ENCODE results near the gene NUDC.
"Not testable (repeated sequence)": the region's sequence is repeated elsewhere in the genome, so short reads cannot be mapped to it uniquely, and the experiment has no call there.

Gene NUDC

DNA sequence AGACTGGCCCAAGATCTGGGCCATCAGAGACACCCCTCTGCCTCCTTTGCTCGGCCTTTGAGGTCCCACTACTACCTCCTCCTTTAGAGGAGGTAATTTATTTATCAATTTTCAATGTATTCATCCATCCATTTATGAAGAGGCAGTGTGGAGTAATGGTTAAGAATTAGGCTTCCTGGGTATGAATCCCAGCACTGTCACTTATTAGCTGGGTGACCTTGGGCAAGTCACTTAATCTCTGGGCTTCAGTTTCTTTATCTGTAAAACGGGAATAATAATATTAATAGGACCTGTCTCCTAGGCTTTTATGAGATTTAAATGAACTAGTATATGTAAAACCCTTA lies 9.4 kb upstream of the NUDC start:
- no peak for DNase-seq

DNA sequence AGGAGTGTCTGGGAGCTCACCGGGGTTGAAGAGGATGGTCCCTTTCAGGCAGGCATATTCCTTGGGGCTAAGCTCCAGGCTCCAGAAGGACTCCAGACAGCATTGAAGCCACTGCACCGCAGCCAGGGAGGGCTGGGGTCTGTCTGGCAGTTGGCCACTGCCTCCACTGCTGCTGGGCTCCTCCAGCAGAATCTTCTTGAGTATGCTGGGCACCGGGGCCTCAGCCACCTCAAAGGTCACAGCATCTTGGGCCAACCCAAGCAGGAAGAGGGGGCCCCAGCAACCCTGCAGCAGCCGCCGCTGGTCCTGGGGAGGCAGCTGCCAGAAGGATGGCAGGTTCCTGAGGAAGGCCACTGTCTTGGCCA lies 8.2 kb upstream of the NUDC start:
- no peak for DNase-seq

DNA sequence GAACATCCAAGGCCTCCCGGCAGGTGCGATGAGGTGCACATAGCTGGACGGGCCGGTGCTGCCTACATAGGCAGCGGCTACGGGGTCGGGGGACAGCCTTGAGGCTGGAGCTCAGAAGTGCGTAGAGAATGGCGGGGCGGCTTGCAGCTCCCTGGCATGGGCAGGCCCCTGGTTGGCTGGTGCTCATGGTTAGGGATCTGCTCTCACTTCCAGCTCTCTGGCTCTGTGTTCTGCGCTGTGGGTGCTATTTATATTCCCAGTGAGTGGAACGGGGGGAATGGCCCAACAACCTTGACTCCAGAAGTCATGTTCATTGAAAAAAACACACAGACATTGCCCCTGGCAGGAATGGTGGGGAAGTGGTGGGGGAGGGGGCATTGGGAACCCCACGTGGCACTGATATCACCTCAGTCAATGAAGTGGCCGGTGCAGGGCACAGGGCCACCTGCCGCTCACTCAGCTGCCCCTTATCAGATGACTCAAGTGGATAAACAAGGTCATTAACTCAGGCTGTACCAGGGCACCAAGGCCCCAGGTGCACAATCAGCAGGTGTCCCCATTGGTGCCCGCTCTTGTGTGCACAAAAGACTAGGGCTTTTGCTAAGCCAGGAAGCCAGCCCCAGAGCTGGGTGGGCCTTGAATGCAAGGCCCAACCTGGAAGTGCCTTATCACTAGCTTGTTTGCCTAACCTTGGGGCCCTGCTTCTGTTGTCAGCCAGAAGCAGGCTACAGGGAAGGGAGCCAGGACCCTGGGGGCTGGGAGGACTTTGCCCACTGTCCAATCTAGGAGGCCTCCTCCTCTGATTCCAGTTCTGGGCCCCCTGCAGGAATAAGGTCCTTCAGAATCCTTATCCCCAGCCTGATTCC lies 7.6 kb upstream of the NUDC start, which contains the start of gene NR0B2:
NR0B2 (minus strand) TSS at position 222 of the 866 bp plus-strand sequence; CDS start at position 187, 35 bp downstream.
- DNase-seq: no peak

DNA sequence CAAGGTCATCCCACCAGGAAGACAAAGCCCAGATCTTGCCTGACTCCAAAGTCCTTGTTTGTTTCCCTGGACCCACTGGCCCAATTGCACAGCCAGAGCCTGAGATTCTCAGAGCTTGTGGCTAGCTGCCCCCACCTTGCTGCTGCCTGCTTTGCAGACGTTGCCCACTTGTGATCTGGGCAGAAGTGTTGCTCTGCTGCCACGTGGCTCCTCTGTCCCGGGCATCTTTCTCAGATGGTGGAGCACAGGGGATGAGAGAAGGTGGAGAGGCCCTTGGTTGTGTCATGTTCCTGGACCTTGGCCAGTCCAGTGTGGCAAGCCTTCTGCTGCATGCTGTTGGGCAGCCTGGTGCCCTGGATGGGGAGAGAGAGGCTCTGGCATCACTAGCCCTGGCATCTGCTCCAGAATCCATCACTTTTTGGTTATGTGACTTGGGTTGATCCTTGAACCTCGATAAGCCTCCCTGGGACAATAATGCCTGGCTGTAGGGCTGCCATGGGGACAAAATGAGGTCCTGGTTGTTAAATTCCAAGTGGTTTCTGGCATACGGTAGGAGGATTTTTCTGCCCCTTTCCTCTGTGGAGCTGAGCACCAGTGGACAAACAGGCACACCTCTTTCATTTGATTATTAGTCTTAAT lies 6.2 kb upstream of the NUDC start:
- no peak for DNase-seq

DNA sequence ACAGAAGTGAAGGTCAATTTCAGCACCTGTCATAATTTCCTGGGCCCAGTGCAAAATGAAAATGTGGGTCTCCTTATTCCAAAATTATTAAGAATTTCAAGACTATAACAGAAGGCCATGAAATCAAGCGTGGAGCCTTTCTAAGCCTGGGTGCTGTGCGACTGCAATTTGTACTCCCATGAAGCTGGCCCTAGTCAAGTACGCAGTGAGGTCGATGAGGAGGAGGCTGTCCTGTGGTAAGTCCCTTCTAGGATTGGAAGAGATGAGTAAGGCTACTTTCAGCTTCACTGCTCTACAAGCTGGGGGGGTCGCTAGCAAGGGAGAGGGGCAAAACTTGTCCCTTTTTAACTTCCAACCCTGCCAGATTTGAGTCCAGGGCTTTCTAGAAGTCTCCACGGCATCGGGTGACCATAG lies 410 bp upstream of the NUDC start:
- no peak for DNase-seq

DNA sequence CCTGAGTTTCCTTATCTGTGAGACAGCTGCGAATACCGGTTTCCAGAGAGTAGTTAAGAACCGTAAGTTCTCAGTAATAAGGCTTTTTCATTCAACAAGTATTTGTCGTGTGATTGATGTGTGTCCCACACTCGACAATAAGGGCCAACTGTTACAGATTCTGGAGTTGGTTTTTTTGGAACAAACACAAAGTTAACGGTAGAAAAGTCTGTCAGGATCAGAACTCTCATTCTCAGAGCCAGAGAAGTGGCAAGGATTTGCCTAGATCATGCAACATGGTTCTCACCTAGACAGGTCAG lies 837 bp downstream of the NUDC start:
- DNase-seq: no peak

DNA sequence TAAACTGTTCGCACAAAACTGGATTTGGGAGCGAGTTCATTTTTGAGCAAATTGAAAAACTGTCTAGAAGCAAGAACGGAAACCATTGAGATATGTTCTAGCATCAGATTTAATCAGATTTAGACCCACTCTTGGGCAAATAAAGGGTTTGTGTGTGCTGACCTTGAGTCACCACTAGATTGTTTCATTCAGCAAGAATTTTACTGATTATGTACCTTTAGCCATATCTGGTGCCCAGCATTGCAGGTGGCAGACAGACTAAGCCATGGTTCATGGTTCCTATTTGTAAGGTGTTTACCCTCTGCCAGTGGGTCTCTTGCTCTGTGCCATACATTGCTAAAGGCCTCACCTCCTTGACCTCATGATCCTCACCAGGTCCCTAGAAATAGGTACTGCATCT lies 1.4 kb downstream of the NUDC start:
- DNase-seq: no peak

DNA sequence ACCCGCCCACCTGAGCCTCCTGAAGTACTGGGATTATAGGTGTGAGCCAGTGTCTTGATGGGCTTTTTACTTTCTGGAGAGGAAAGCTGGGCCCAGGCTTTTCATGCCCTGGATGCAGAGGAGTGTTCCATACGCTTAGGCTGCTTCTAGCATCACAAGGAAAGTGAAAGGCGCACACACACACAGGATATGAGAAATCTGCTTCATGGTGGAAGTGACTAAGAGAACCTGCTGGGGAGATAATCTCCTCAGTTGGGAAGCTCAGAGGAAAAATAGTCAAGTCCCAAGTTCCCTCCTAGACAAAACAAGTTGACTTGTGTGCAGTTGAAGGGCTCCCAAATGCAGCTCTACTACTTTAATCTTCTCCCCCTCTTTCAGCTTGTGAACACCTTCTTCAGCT lies 2.2 kb downstream of the NUDC start:
- DNase-seq: peak; percentile 10

DNA sequence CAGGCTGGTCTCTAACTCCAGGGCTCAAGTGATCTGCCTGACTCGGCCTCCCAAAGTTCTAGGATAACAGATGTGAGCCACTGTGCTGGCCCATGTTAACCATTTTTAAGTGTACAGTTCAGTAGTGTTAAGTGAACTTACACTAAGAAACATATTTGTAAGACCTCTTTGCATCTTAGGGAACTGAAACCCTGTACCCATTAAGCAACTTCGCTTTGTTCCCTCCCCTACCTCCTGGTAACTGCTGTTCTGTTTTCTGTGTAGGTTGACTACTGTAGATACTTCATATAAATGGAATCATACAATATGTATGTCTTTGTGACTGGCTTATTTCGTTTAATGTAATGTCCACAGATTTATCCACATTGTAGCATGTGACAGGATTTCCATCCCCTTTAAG lies 11.0 kb downstream of the NUDC start:
- no peak for DNase-seq

DNA sequence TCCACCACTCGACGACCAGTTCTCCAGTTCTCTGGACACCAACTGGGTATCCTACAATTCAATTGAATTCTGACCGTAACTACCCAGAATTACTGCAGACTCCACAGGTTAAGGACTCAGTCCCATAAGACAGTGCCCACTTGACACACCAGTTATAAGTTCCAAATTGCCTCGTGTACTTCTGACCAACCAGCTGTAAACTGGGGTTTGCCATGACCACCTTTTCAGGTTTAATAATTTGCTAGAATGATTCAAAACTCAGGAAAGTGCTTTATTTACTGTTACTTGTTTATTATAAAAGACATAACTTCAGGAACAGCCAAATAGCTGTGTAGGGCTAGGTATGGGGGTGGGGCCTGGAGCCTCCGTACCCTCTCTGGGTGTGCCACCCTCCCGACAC lies 15.3 kb downstream of the NUDC start:
- no peak for DNase-seq

DNA sequence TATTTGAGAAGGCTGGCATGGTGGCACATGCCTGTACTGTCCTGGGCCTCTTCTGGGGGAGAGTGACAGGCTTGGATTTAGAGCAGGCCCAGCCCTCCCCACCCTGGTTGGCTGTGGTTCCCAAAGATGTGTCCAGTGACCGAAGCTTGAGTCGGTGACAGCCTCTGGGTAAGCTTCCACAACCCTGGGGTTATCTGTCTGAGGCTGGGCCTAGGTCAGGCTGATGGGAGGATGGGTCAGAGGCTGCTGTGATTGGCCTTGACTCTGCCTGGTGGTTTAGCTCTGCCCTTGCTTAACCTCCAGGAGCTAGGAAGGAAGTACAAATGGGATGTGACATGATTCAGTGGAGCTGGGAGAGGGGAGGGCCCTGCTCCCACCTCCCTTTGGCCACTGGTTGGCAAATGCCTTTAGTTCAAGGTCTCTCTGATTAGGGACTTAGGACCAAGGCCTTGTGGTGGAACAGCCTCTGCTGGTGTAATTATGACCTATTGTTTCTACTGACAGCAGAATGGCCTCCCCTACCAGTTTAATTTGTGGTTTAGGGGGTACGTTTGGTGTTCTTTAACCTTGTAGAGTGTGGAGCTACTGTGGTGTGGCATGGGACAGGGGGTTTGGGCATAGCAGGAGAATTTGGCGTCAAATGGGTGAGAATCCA lies 16.6 kb downstream of the NUDC start:
- no peak for DNase-seq

DNA sequence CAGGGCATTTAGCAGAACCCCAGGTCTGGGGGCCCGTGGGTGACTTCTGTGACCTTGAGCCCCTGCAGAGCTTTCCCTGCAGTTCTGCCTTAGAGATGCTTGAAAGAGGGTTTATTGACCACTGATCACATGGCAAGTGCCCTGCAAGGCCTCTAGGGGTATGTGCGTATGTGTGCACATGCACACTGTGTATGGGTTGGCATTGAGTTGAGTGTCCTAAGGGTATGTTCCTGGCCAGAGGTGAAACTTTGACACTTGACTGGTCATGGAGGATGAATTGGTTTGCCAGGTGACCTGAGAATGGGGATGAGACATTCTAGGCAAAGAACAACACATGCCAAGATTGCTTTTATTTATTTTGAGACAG lies 17.1 kb downstream of the NUDC start:
- no peak for DNase-seq

DNA sequence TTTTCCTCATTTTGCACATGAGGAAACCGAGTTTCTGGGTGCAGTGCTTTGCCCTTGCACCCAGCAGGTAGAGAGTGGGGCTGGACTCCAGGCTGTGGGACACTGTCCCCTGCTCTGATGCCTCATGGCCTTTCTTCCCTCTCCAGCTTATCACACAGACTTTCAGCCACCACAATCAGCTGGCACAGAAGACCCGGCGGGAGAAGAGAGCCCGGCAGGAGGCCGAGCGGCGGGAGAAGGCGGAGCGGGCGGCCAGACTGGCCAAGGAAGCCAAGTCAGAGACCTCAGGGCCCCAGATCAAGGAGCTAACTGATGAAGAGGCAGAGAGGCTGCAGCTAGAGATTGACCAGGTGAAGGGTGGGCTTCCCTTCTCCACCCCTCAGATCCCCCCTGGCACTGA lies 19.8 kb downstream of the NUDC start:
- DNase-seq: no peak

DNA sequence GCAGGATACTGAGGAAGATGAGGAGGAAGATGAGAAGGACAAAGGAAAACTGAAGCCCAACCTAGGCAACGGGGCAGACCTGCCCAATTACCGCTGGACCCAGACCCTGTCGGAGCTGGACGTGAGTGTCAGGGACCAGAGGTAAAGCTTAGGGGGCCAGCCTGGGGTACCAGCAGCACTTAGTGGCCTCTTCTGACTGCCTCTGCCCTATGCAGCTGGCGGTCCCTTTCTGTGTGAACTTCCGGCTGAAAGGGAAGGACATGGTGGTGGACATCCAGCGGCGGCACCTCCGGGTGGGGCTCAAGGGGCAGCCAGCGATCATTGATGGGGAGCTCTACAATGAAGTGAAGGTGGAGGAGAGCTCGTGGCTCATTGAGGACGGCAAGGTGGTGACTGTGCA lies 21.1 kb downstream of the NUDC start:
- DNase-seq: no peak

DNA sequence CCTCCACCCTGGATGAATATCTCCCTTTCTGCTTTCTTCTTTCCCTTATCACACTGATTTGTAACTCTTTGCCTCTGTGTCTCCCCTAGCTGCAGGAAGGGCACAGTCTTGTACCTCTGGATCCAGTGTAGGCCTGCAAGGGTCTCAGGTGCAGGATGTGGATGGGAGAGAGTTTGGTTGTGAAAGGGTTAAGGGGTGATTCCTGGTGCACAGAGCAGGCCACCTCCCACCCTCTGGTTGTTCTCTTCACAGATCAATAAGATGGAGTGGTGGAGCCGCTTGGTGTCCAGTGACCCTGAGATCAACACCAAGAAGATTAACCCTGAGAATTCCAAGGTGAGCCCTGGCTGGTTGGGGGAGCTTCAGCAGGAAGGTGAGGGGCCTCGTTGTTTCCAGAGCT lies 23.6 kb downstream of the NUDC start:
- no peak for DNase-seq

DNA sequence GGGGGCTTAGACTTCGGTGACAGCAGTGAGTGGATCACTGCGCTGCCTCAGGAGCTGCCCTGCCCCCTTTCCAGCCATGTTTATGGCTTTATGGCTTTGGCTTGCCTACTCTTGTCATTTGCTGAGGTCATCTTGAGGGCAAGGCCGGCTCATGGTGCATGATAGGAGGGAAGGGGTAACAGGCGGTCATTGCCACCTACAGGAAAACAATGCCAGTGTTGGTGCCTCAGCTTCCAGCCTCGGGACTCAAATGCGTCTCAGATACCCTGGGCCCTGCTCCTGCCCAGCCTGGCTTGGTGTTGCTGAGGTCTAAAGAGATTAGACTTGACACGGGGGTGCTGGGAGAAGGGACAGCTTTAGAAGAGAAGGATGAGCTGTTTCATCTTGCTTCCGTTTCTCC lies 24.2 kb downstream of the NUDC start:
- DNase-seq: no peak

DNA sequence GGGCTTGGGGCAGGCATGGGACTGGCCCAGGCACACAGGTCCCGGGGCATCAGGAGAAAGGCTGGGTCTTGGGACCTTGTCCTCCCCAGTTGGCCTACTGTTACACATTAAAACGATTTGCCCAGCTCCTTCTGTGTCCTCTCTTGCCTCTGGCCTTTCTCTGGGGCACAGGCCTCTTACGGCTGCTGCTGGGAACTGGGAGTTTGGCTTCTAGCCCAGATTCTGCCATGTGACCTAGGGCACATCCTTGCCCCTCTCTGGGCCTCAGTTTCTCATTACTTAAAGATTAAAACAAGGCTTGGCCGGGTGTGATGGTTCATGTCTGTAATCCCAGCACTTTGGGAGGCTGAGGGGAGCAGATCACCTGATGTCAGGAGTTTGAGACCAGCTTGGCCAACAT lies 24.7 kb downstream of the NUDC start:
- no peak for DNase-seq

DNA sequence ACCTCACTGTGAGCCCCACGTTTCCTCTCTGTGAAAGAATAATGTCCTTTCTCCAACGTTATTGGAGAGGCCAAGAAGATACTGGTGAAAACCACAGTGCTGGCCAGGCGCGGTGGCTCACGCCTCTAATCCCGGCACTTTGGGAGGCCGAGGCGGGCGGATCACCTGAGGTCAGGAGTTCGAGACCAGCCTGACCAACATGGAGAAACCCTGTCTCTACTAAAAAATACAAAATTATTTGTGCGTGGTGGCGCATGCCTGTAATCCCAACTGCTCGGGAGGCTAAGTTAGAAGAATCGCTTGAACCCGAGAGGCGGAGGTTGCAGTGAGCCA lies 27.1 kb downstream of the NUDC start:
- DNase-seq: not testable (repeated sequence)

DNA sequence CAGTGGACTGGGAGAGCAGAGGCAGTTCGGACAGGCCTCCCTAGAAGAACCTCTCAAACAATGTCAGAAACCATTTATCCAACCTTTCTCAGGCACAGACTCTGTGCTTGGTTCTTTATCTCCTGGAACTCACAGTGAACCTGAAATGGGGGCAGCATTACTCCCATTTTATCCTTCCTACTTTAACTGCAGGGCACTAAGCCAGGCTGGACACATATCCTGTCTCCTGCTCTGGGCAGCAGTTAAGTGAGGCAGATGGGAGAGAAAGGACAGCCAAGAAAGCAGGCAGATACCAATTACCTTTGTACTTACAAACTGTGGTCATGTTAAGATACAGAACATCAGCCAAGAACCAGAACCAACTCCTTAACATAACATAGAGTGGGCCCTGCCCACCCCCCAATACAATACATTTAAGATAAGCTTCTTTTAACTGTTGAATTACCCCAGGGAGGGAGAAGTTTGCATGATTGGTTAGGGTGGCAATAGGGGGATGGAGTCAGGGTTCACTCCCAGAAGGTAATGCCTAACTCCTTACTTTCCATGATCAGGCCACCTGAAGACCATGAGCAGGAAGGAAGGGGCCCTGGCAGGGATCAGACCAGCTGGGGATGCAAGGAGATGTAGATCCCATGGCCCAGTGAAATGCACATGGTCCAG lies 27.9 kb downstream of the NUDC start:
- no peak for DNase-seq

DNA sequence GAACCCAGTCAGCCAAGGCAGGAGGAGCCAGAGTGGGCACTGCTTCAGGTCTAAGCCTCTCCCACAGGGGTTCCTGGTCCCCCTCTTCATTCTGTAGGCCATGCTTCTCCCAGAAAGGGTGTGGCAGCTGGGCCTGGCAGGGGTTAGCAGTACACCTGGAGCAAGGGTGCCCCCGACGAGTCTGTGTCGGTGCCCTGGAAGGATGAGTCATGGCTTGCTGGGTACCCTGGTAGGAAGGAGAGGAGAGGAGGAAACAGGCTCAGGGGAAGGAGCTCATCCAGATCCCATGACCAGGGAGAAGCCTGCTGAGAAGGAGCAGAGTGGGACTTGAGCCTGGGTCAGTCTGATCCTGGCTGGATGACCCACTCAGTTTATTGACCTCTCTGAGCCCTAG lies 28.4 kb downstream of the NUDC start:
- DNase-seq: no peak

DNA sequence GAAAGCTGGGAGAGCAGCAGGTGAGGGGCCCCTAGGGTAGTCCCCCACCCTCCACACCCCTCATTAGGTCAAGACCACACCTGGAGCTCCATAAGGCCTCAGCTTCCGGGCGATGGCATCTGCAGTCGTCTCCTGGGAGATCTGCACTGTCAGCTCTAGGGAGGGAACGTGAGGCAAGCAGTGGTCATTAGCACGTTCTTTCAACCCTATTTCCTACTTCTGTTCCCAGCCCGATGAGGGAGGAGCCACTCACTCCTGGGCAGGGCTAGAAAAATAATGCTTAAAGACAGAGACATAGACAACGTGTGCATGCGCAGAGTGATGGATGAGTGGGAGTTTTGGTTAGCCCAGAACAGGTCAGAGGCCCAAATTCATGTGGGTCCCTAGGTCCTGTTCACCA lies 29.1 kb downstream of the NUDC start:
- no peak for DNase-seq

DNA sequence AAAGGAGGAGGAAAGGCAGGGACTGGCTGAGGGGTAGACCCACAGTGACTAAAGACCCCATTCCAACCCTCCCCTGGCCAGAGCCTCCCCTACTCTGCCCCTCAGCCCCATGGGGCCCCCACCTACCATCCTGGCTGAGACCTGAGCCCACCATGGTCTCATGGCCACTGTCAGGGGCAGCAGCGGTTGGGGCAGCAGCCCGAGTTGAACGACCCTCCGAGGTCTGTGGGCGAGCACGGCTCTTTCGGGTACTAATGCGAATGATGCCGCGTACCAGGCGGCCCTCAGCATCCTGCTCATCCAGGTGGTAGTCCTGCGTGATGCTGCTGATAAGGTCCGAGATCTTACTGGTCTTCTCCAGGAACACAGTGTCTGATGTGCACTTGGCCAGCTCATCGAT lies 29.7 kb downstream of the NUDC start:
- no peak for DNase-seq

DNA sequence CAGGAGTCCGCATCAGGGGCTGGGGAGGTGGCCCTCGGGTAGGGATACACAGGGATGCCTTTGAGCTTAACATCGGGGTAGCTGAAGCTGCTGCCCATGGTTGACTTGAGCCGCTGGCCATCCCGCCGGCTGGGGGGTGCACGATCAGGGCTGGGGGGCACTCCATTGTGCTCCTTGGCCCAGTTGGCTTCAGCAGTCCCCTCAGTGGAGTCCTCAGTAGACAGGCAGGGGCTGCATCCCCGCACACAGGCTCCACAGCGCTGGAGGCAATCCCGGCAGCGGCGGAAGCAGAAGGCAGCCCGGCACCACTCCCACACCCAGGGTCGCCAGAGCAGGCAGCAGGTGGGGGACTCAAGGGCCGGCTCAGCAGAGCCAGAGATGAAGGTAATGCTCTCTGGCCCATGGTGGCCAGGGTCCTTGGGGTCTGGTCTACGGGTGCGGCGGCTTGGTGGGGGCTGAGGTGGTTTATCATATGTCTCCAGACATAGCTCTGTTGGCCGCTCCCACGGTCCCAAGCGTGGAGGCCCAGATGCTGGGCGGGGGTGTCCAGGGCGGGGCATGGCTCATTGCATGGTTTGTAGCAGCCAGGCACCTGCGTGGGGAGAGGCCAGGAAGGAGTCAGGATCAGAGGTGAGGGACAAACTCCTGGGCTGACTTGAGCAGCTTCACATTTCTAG lies 30.4 kb downstream of the NUDC start:
- DNase-seq: no peak

DNA sequence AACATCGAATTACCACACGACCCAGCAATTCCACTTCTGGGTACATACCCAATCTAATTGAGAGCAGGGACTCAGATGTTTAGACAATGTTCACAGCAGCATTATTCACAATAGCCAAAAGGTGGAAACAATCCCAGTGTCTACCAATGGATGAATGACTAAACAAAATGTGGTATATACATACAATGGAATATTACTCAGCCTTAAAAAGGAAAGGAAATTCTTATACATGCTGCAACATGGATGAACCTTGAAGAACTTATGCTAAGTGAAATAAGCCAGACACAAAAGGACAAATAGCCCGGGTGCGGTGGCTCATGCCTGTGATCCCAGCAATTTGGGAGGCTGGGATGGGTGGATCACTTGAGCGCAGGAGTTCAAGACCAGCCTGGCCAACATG lies 31.8 kb downstream of the NUDC start:
- no peak for DNase-seq

Measured in fibroblast of skin of right quadriceps (primary cell).